H1 (cell line): ENCODE data around the gene CRBN. TPM values are rescaled to one million over a fixed set of nuclear protein-coding genes. Genes with fewer than 3 reads are reported as not detected.

ENCODE experiments used
- CTCF ChIA-PET: fragments of 300-600 bp; sonication (Branson Sonifier 250); formaldehyde crosslinking; loops from one replicate; lab custom pipeline; 2021; ENCODE audit not compliant: partially characterized antibody; lab: Charles Lee
- POLR2A ChIA-PET: fragments of 300-600 bp; sonication (Branson Sonifier 250); formaldehyde crosslinking; loops from one replicate; lab custom pipeline; 2021; ENCODE audit warnings: inconsistent platforms; ENCODE audit not compliant: partially characterized antibody; lab: Charles Lee
- DNase-seq, 2 experiments: peaks; one replicate each; pipeline versions ENCODE4 v3.0.0 to v3.0.0-alpha.2; 2010 to 2022; ENCODE audit warnings: low spot score in 2 of 2, low read depth in 1 of 2, mixed read lengths in 1 of 2
- FAIRE-seq: peaks from 2 replicates; lab custom pipeline; 2011; peaks lifted over from hg19 to GRCh38; lab: Jason Lieb, UNC
- H2AFZ ChIP-seq: 2 replicates; pipeline ENCODE4 v1.8.1; 2012; ENCODE audit warnings: low read length, inconsistent platforms
- H2AK5ac ChIP-seq: 2 replicates; pipeline ENCODE4 v1.6.1; 2013; ENCODE audit warnings: low read depth, low read length
- H2BK120ac ChIP-seq: replicated peaks from 2 replicates; pipeline ENCODE3; 2013; ENCODE audit warnings: low read depth, low read length, inconsistent platforms
- H2BK12ac ChIP-seq: 2 replicates; pipeline ENCODE4 v1.6.1; 2013; ENCODE audit warnings: low read depth, low read length
- H2BK15ac ChIP-seq: 2 replicates; pipeline ENCODE4 v1.6.1; 2013; ENCODE audit warnings: low read length
- H2BK20ac ChIP-seq: 2 replicates; pipeline ENCODE4 v1.6.1; 2013; ENCODE audit warnings: low read length
- H2BK5ac ChIP-seq: 2 replicates; pipeline ENCODE4 v1.6.1; 2013; ENCODE audit warnings: low read depth, low read length
- H3K14ac ChIP-seq: 2 replicates; pipeline ENCODE4 v1.6.1; 2013; ENCODE audit warnings: inconsistent platforms; ENCODE audit not compliant: insufficient read length
- H3K18ac ChIP-seq: 2 replicates; pipeline ENCODE4 v1.6.1; 2013; ENCODE audit warnings: low read length; ENCODE audit errors: extremely low read depth
- H3K23ac ChIP-seq: 2 replicates; pipeline ENCODE4 v1.6.1; 2013; ENCODE audit warnings: inconsistent platforms; ENCODE audit not compliant: insufficient read length
- H3K23me2 ChIP-seq: 2 replicates; pipeline ENCODE4 v1.6.1; 2013; ENCODE audit warnings: low read depth, low read length
- H3K27ac ChIP-seq: 2 replicates; pipeline ENCODE4 v1.6.1; 2011; ENCODE audit warnings: low read depth, low read length, inconsistent platforms
- H3K27me3 ChIP-seq, 4 experiments: replicated peaks in 1 of 4; 1 replicate in 1 of 4; 2 replicates in 3 of 4; pipeline versions ENCODE4 v1.6.1 to v1.8.1; 2011 to 2013; ENCODE audit warnings: low read length in 3 of 4, mild to moderate bottlenecking in 3 of 4, inconsistent platforms in 2 of 4, mixed read lengths in 2 of 4, moderate library complexity in 1 of 4; ENCODE audit not compliant: control insufficient read depth in 3 of 4, insufficient read depth in 3 of 4; ENCODE audit errors: extremely low read depth in 1 of 4
- H3K36me3 ChIP-seq, 4 experiments: 2 replicates each; pipeline versions ENCODE4 v1.6.1 to v1.8.1; 2011 to 2013; ENCODE audit warnings: mild to moderate bottlenecking in 4 of 4, low read length in 3 of 4, moderate library complexity in 2 of 4, control low read depth in 1 of 4, inconsistent platforms in 1 of 4; ENCODE audit not compliant: insufficient read depth in 4 of 4, control insufficient read depth in 2 of 4
- H3K4ac ChIP-seq: replicated peaks from 2 replicates; pipeline ENCODE3; 2013; ENCODE audit warnings: low read length, low read depth, mixed read lengths, inconsistent platforms; ENCODE audit not compliant: insufficient read length
- H3K4me1 ChIP-seq, 4 experiments: replicated peaks in 1 of 4; 1 replicate in 1 of 4; 2 replicates in 3 of 4; pipeline versions ENCODE4 v1.6.1 to v1.8.1; 2011 to 2013; ENCODE audit warnings: low read length in 3 of 4, inconsistent platforms in 2 of 4, mixed read lengths in 1 of 4; ENCODE audit not compliant: insufficient read depth in 4 of 4, control insufficient read depth in 3 of 4
- H3K4me2 ChIP-seq, 2 experiments: 2 replicates each; pipeline versions ENCODE4 v1.6.1 to v1.8.1; 2011 to 2013; ENCODE audit warnings: low read depth in 2 of 2, low read length in 2 of 2, control low read depth in 1 of 2, inconsistent platforms in 1 of 2, mild to moderate bottlenecking in 1 of 2; ENCODE audit not compliant: insufficient read depth in 1 of 2
- H3K4me3 ChIP-seq, 4 experiments: fragments of 200-600, 300-600 bp in 1 of 4; sonication (generic), shearing (Covaris generic), sonication (Bioruptor Twin) in 1 of 4; 2 replicates each; pipeline versions ENCODE4 v1.5.1 to v1.8.1; 2011 to 2016; ENCODE audit warnings: low read length in 4 of 4, low read depth in 3 of 4, control low read depth in 2 of 4, inconsistent platforms in 2 of 4, mild to moderate bottlenecking in 2 of 4, mixed read lengths in 1 of 4, moderate library complexity in 1 of 4; ENCODE audit not compliant: insufficient read depth in 2 of 4; ENCODE audit errors: extremely low read depth in 1 of 4
- H3K56ac ChIP-seq: replicated peaks from 2 replicates; pipeline ENCODE3; 2013; ENCODE audit warnings: low read depth, mild to moderate bottlenecking, mixed read lengths, low read length, inconsistent platforms; ENCODE audit not compliant: insufficient read length
- H3K79me1 ChIP-seq: 2 replicates; pipeline ENCODE4 v1.6.1; 2013; ENCODE audit warnings: low read depth, low read length, control low read depth
- H3K79me2 ChIP-seq, 2 experiments: 2 replicates each; pipeline versions ENCODE4 v1.6.1 to v1.8.1; 2012 to 2013; ENCODE audit warnings: low read length in 2 of 2, mild to moderate bottlenecking in 2 of 2, inconsistent platforms in 1 of 2; ENCODE audit not compliant: insufficient read depth in 2 of 2, control insufficient read depth in 1 of 2
- H3K9ac ChIP-seq, 4 experiments: replicated peaks in 1 of 4; 1 replicate in 1 of 4; 2 replicates in 3 of 4; pipeline versions ENCODE4 v1.6.1 to v1.8.1; 2011 to 2013; ENCODE audit warnings: low read depth in 3 of 4, low read length in 3 of 4, control low read depth in 2 of 4, mild to moderate bottlenecking in 2 of 4, moderate library complexity in 2 of 4, inconsistent platforms in 1 of 4; ENCODE audit errors: extremely low read depth in 1 of 4
- H3K9me3 ChIP-seq, 2 experiments: 2 replicates each; pipeline versions ENCODE4 v1.6.1 to v1.8.1; 2012 to 2013; ENCODE audit warnings: mild to moderate bottlenecking in 2 of 2, moderate library complexity in 2 of 2, control low read depth in 1 of 2, inconsistent platforms in 1 of 2, low read depth in 1 of 2, low read length in 1 of 2, mixed read lengths in 1 of 2; ENCODE audit not compliant: insufficient read depth in 2 of 2
- H4K20me1 ChIP-seq, 2 experiments: replicated peaks in 1 of 2; 2 replicates each; pipeline versions ENCODE3 to v1.8.1; 2011 to 2013; ENCODE audit warnings: inconsistent platforms in 2 of 2, low read length in 2 of 2, mild to moderate bottlenecking in 1 of 2; ENCODE audit not compliant: insufficient read depth in 2 of 2, control insufficient read depth in 1 of 2
- H4K5ac ChIP-seq: 2 replicates; pipeline ENCODE4 v1.6.1; 2013; ENCODE audit warnings: low read length, low read depth, mixed read lengths, inconsistent platforms; ENCODE audit not compliant: insufficient read length
- H4K8ac ChIP-seq: 2 replicates; pipeline ENCODE4 v1.8.0; 2013; ENCODE audit warnings: mild to moderate bottlenecking, moderate library complexity, low read length, inconsistent platforms; ENCODE audit not compliant: insufficient read depth; ENCODE audit errors: extremely low read depth
- H4K91ac ChIP-seq: replicated peaks from 2 replicates; pipeline ENCODE3; 2013; ENCODE audit warnings: low read length, mixed read lengths, inconsistent platforms; ENCODE audit not compliant: insufficient read length
- CHD1 ChIP-seq: IDR thresholded peaks from 2 replicates; pipeline ENCODE4 v1.6.1; 2012; ENCODE audit warnings: low read depth, low read length, improper control_type of control experiment
- EP300 ChIP-seq, 2 experiments: IDR thresholded peaks; 1 replicate in 1 of 2; 2 replicates in 1 of 2; pipeline ENCODE4 v1.6.1; 2011 to 2012; ENCODE audit warnings: low read depth in 2 of 2, low read length in 2 of 2, mild to moderate bottlenecking in 2 of 2, borderline replicate concordance in 1 of 2, inconsistent platforms in 1 of 2, moderate library complexity in 1 of 2
- NRF1 ChIP-seq: IDR thresholded peaks from 2 replicates; pipeline ENCODE4 v1.6.1; 2011; ENCODE audit warnings: mild to moderate bottlenecking, low read depth, low read length, improper control_type of control experiment
- PHF8 ChIP-seq: fragments of 200-600 bp; sonication (generic); conservative IDR thresholded peaks from 2 replicates; pipeline ENCODE4 v1.7.1; 2012; ENCODE audit warnings: low read depth, mild to moderate bottlenecking, inconsistent platforms, low read length, moderate library complexity
- RFX5 ChIP-seq: IDR thresholded peaks from 2 replicates; pipeline ENCODE4 v1.6.1; 2011; ENCODE audit warnings: low read depth, low read length, improper control_type of control experiment, borderline replicate concordance
- SIN3A ChIP-seq, 2 experiments: IDR thresholded peaks in 1 of 2; conservative IDR thresholded peaks in 1 of 2; 2 replicates each; pipeline ENCODE4 v1.6.1; 2011 to 2012; ENCODE audit warnings: low read length in 2 of 2, improper control_type of control experiment in 1 of 2, low read depth in 1 of 2, mild to moderate bottlenecking in 1 of 2
- SP2 ChIP-seq: IDR thresholded peaks from 2 replicates; pipeline ENCODE4 v1.6.1; 2012; ENCODE audit warnings: mild to moderate bottlenecking, low read length, inconsistent platforms
- WGBS, 2 experiments: shearing (Covaris generic) in 1 of 2; methylation state at CpG; one replicate each; pipeline versions ENCODE4 v1.1.6 to v1.1.7; 2013 to 2015; ENCODE audit warnings: low lambda C conversion rate in 2 of 2, mixed read lengths in 2 of 2, inconsistent platforms in 1 of 2, low coverage in 1 of 2, missing lambda C conversion rate in 1 of 2; ENCODE audit not compliant: insufficient replicate concordance in 2 of 2, insufficient coverage in 1 of 2, insufficient read length in 1 of 2; ENCODE audit errors: extremely low coverage in 1 of 2, missing lambda C conversion rate in 1 of 2; 5-methylcytosine and 5-hydroxymethylcytosine counted together
- polyA plus RNA-seq, 7 experiments: library from polyadenylated mRNA; depleted of rRNA in 3 of 7; stranded (reverse) in 5 of 7; unstranded in 2 of 7; fragments of >200 nt in 5 of 7; fragments of 200-250 nt in 2 of 7; gene quantifications; 1 replicate in 5 of 7; 2 replicates in 1 of 7; 4 replicates in 1 of 7; pipeline versions ENCODE4 v1.2.1 to v1.2.3, GENCODE V29; 2011 to 2013; ENCODE audit warnings: missing spikeins in 2 of 7, mixed read lengths in 2 of 7
- total RNA-seq: library from RNA; stranded (reverse); fragmentation: NEBNext Ultra II Directional; extraction: Animal tissue kit (Norgen Biotek cat#: 25700); gene quantifications from 2 replicates; pipeline ENCODE4 v1.2.1, GENCODE V29; 2021

Gene CRBN
- total and polyA plus RNA-seq, 2 of the 8 experiments (the other 6 are each of a cell fraction or from before 2014, with no cell fraction given), result 13.4 to 30.3 TPM

- TF ChIP-seq RFX5, result no peak
- TF ChIP-seq PHF8, result no peak
- TF ChIP-seq SIN3A (conservative IDR thresholded peaks at IDR 0.05 in 1 of 2, IDR thresholded peaks at IDR 0.05 in 1 of 2; ENCODE audit: low read depth in 1 of 2, low read length in 2 of 2), result no peak
- no peak for TF ChIP-seq SP2
- TF ChIP-seq CHD1, result no peak
- no peak for TF ChIP-seq EP300 (IDR thresholded peaks at IDR 0.05; ENCODE audit: borderline replicate concordance in 1 of 2, low read depth in 2 of 2, low read length in 2 of 2)
- no peak for TF ChIP-seq NRF1
- no peak overlapping the region for H3K4me3 ChIP-seq
- H3K36me3 ChIP-seq, result no peaks in the 10 kb centered on the region
- H3K23ac ChIP-seq, result no peak overlapping the region
- no peak for FAIRE-seq
- POLR2A ChIA-PET, result no interaction called here
- no peaks in the 10 kb centered on the region for H4K20me1 ChIP-seq
- no peak overlapping the region for H4K91ac ChIP-seq
- H2BK15ac ChIP-seq, result no peak overlapping the region
- no peak overlapping the region for H3K56ac ChIP-seq
- H3K4ac ChIP-seq, result no peak overlapping the region
- no peak for DNase-seq
- CTCF ChIA-PET, result no interaction called here
- no peaks in the 10 kb centered on the region for H3K79me1 ChIP-seq
- WGBS, 2 experiments, result 93% methylated on average over 3 of the region's 3 CpGs; no CpG with 5 or more reads in 1 of the 2 experiments
- no peak overlapping the region for H3K9ac ChIP-seq
- no peaks in the 10 kb centered on the region for H3K9me3 ChIP-seq
- H2BK120ac ChIP-seq, result no peak overlapping the region
- H2BK12ac ChIP-seq, result no peak overlapping the region
- H2AFZ ChIP-seq, result no peak overlapping the region
- H3K14ac ChIP-seq, result no peak overlapping the region
- H2BK5ac ChIP-seq, result no peak overlapping the region
- H3K4me1 ChIP-seq, result peaks cover 0 to 5% (median 2%) of the 10 kb centered on the region in 4 experiments; a peak in 4 of 7 replicates
- no peak overlapping the region for H4K5ac ChIP-seq
- no peaks in the 10 kb centered on the region for H3K79me2 ChIP-seq
- H3K23me2 ChIP-seq, result no peaks in the 10 kb centered on the region
- no peak overlapping the region for H2BK20ac ChIP-seq
- no peak overlapping the region for H3K4me2 ChIP-seq
- H3K18ac ChIP-seq, result no peak overlapping the region
- no peaks in the 10 kb centered on the region for H3K27me3 ChIP-seq
- H4K8ac ChIP-seq, result no peak overlapping the region
- H3K27ac ChIP-seq, result no peak overlapping the region
- H2AK5ac ChIP-seq, result no peak overlapping the region
These were observed 74.2 kb downstream of the CRBN start for GRCh38 chr3:3105246-3105645.
